ENCODE results near the gene OTOGL.

DNA sequence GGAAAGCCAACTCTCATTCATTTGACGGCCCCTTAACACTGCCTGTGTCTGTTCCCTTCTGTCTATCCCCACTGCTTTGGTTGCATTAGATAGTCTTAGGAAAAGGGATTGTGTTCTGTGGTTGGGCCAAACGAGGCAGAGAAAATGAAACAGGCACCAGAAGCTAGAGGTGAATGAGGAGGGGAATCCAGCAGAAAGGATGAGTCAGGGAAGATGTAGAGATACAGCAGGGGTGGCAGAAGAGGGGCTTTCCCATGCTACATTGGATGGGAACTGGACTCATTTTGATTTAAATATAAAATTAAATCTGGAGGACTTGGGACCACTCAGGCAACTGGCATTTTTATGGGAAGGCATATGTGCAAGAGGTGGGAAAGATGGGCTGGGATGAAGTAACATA lies 43.3 kb downstream of the OTOGL start:
- TF ChIP-seq, protein P1, sequence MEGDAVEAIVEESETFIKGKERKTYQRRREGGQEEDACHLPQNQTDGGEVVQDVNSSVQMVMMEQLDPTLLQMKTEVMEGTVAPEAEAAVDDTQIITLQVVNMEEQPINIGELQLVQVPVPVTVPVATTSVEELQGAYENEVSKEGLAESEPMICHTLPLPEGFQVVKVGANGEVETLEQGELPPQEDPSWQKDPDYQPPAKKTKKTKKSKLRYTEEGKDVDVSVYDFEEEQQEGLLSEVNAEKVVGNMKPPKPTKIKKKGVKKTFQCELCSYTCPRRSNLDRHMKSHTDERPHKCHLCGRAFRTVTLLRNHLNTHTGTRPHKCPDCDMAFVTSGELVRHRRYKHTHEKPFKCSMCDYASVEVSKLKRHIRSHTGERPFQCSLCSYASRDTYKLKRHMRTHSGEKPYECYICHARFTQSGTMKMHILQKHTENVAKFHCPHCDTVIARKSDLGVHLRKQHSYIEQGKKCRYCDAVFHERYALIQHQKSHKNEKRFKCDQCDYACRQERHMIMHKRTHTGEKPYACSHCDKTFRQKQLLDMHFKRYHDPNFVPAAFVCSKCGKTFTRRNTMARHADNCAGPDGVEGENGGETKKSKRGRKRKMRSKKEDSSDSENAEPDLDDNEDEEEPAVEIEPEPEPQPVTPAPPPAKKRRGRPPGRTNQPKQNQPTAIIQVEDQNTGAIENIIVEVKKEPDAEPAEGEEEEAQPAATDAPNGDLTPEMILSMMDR (IDR thresholded peaks at IDR 0.05; ENCODE audit: low read length), result no peak
- TF ChIP-seq EZH2 (optimal IDR thresholded peaks at IDR 0.05; ENCODE audit: low read depth, low read length), result no peak
- TF ChIP-seq EZH2phosphoT487 (IDR thresholded peaks at IDR 0.05; ENCODE audit: low read length), result no peak

Data from MM.1S (cell line).